ENCODE measurements around the gene PCDH12. TPM values are rescaled to one million over a fixed set of nuclear protein-coding genes. Genes with fewer than 3 reads are reported as not detected.

PCDH12 gene
- total RNA-seq, 1 donor from 2014 or later: 0.07 TPM

DNA sequence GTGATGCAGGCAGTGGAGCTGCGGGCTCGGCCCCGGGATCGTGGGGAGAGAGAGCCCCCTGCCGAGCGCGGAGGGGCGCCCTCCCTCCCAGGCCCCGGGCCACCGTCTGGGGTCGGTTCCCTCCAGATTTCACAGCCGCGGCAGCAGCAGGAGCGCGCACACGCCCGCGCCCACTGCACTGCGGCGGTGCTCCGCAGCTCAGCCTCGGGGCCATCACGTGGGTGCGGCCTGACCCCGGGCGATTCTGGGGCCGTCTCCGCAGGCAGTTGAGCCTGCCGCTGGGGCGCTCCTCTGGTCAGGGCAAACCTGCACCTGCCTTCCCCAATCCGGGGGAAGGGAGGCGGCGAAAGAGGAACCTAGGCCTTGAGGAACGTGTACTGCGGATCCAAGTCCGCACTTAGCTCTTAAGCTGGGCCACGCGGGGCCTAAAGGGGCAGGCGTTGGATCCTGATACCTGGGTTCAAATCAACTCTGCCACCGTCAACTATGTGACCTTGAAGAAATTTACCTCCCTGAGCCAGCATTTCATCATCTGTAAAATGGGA is 43.7 kb downstream of the PCDH12 start:
- Mint-ChIP-seq H3K9me3 (peaks cover under 1% of the 10 kb centered on the region), H3K36me3 (no peaks in the 10 kb centered on the region), H3K4me3 (peak overlapping the region; percentile 55), H3K27me3 (ENCODE audit: low read depth) (peaks cover 43% of the 10 kb centered on the region), H3K4me1 (peaks cover 8% of the 10 kb centered on the region), H3K27ac (no peak overlapping the region)
- TF ChIP-seq, protein P1, sequence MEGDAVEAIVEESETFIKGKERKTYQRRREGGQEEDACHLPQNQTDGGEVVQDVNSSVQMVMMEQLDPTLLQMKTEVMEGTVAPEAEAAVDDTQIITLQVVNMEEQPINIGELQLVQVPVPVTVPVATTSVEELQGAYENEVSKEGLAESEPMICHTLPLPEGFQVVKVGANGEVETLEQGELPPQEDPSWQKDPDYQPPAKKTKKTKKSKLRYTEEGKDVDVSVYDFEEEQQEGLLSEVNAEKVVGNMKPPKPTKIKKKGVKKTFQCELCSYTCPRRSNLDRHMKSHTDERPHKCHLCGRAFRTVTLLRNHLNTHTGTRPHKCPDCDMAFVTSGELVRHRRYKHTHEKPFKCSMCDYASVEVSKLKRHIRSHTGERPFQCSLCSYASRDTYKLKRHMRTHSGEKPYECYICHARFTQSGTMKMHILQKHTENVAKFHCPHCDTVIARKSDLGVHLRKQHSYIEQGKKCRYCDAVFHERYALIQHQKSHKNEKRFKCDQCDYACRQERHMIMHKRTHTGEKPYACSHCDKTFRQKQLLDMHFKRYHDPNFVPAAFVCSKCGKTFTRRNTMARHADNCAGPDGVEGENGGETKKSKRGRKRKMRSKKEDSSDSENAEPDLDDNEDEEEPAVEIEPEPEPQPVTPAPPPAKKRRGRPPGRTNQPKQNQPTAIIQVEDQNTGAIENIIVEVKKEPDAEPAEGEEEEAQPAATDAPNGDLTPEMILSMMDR (IDR thresholded peaks at IDR 0.05; ENCODE audit: unreplicated experiment): no peak
- DNase-seq (ENCODE audit: low spot score in 2 of 2, unreplicated experiment in 2 of 2): peak in 1 of 2 experiments; percentile 62

DNA sequence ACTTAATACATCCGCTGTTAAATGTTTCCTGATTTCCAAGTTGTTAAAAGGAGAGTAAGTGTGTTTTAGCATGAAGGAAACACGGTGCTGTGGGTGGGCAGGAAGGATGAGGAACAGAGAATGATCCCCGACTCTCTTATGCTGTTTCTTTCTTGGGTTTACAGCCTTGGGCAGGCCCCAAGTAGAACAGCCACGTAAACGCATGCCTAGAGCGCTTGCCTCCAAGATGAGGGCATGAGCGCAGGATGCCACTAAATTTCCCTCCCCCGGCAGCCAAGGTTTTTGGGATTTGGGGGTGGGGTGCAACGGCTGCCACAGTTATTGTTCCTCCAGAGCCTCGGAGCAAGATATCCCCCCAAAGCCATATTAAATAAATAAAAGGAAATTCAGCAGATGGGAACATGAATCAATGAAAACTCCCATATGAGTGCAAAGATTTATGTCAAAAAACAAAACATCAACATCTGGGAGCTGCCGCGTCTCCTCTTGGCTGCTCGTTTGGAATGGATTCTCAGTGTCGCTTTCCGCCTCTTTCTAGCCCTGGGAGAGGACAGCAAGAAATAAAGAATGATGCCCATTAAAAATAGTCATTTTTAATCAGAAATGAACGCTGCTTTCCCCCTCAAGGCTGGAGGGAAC is 44.3 kb downstream of the PCDH12 start:
- Mint-ChIP-seq H3K4me3 (peak overlapping the region; percentile 55), H3K4me1 (peaks cover 8% of the 10 kb centered on the region), H3K27me3 (ENCODE audit: low read depth) (peaks cover 44% of the 10 kb centered on the region), H3K36me3 (no peaks in the 10 kb centered on the region), H3K27ac (no peak overlapping the region), H3K9me3 (peaks cover 3% of the 10 kb centered on the region)
- no peak for DNase-seq (ENCODE audit: low spot score in 2 of 2, unreplicated experiment in 2 of 2)
- TF ChIP-seq, protein P1 (IDR thresholded peaks at IDR 0.05; ENCODE audit: unreplicated experiment): no peak

DNA sequence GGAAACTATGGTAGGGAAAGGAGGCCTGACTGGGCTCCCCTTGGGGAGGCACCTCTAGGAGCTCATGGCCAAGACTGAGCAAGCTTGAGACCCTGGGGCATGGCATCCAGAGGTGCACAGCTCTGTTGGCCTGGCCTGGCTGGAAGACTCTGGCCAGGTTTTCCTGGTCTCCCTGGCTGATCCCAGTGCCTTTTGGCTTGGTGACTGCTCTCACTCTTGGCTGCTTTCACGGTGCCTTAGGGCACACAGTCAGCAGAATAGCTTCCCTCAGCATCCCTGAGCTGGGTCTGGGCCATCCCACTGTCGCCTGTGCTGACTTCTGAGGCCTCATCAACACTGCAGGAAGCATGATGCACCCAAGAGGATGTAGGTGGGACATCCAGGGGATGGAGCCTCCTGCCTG is 47.7 kb downstream of the PCDH12 start:
- Mint-ChIP-seq H3K4me3 (no peak overlapping the region), H3K4me1 (peaks cover 8% of the 10 kb centered on the region), H3K27ac (no peak overlapping the region), H3K36me3 (no peaks in the 10 kb centered on the region), H3K27me3 (ENCODE audit: low read depth) (peaks cover 26% of the 10 kb centered on the region), H3K9me3 (peaks cover 8% of the 10 kb centered on the region)
- no peak for DNase-seq (ENCODE audit: low spot score in 2 of 2, unreplicated experiment in 2 of 2)
- TF ChIP-seq, protein P1 (IDR thresholded peaks at IDR 0.05; ENCODE audit: unreplicated experiment): no peak

DNA sequence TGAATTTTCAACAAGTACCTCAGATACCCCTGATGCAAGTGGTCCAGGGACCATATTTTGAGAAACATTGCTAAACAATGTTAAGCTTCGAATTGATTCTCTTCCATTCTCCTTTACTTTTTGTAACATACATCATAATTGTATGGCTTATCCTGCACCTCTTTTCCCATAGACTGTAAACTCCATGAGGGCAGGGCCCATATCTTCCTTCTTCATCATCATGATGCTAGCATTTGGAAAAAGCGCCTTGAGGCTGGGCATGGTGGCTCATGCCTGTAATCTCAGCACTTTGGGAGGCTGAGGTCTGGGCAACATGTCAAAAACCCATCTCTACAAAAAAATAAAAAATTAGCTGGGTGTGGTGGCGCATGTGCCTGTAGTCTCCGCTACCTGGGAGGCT is 48.8 kb downstream of the PCDH12 start:
- Mint-ChIP-seq H3K27ac (no peak overlapping the region), H3K9me3 (peaks cover 8% of the 10 kb centered on the region), H3K36me3 (no peaks in the 10 kb centered on the region), H3K4me3 (no peak overlapping the region), H3K4me1 (peaks cover 8% of the 10 kb centered on the region), H3K27me3 (ENCODE audit: low read depth) (peaks cover 20% of the 10 kb centered on the region)
- TF ChIP-seq, protein P1 (IDR thresholded peaks at IDR 0.05; ENCODE audit: unreplicated experiment): no peak
- no peak for DNase-seq (ENCODE audit: low spot score in 2 of 2, unreplicated experiment in 2 of 2)

DNA sequence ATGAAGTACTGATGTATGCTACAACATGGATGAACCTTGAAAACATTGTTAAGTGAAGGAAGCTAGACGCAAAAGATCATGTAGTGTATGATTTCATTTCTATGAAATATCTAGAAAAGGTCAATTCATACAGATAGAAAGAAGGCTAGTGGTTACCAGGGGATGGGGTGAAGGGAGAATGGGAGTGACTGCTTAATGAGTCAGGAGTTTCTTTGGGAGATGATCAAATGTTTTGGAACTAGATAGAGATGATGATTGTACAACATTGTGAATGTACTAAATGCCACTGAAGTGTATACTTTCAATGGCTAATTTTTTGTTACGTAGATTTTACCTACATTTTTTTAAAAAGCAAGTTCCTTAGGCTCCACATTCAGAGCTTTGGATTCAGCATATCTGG is 49.2 kb downstream of the PCDH12 start:
- Mint-ChIP-seq H3K4me3 (no peak overlapping the region), H3K36me3 (no peaks in the 10 kb centered on the region), H3K4me1 (peaks cover 6% of the 10 kb centered on the region), H3K27ac (no peak overlapping the region), H3K9me3 (peaks cover 8% of the 10 kb centered on the region), H3K27me3 (ENCODE audit: low read depth) (peaks cover 20% of the 10 kb centered on the region)
- TF ChIP-seq, protein P1 (IDR thresholded peaks at IDR 0.05; ENCODE audit: unreplicated experiment): no peak
- DNase-seq (ENCODE audit: low spot score in 2 of 2, unreplicated experiment in 2 of 2): no peak
